NCI-H2196 treated with DMSO at 0.1 percent for 48 hours (cell line): ENCODE data around the gene TBL1X.

Experiments used
- DNase-seq: peaks from one replicate; lab custom pipeline; 2025; ENCODE audit not compliant: unreplicated experiment; lab: John Stamatoyannopoulos, UW

The TBL1X gene

DNA sequence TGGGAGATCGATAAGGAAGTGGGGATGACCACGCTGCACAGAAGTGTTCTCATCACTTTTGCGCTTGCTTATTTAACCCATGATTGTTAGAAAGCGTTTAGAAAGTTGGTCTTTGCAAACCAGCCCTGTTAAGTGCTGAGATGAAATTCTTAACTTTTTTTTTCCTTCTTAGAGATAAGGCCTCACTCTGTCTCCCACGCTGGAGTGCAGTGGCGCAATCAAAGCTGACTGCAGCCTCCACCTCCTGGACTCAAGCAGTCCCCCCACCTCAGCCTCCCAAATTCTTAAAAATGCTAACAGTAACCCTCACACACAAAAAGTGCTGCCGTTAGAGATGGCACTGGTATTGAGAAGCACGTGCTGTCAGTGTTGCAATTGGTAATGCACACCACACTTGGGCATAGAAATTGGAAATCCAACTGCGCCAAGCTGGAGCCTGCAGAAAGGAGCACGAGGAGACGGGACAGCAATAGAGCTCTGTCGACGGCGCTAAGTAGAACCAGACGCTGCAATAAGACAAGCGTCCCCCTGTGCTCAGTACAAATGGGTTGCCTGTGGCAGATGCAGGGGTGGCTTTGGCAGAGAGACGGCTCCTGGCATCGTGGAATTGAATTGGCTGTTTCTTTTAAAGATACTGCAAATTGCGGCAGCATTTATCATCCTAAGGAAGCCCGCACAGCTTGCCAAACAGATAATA lies 113.4 kb downstream of the TBL1X start:
- DNase-seq: no peak

DNA sequence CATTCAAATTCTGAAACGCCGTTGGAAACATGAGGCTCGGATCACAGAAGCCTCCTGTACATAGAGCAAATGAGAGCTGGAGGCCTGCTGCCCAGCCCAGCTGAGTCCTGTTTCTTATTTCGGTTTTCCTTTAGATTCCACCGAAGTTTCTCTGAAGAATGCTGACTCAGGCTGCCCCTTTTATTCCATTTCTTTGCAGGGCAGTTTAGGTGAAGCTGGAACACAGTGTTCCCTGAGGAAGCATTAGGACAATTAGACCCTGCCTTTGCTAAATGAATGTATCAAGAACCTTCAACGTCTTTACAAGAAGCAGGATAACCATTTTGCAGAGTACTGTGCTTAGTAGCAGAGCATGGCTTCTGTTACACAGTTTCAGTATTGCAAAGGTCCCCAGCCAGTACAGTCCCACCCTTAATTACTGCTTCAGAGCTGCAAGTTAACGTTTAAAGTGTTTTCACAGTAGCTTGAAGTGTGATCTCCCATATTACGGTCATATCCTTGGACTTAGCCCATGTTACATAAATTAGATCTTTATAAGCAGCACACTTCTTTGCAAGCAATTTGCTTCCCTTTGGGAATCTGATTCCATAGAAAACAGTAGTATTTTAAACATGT lies 117.0 kb downstream of the TBL1X start:
- DNase-seq: no peak

- DNase-seq: no peak
Observed at GRCh38 chrX:9582956-9583355, 118.1 kb downstream of the TBL1X start.

GRCh38 chrX:9586992-9587392 lies 122.1 kb downstream of the TBL1X start:
- DNase-seq: no peak

- DNase-seq: no peak
Observed at GRCh38 chrX:9587642-9588041, 122.8 kb downstream of the TBL1X start.

GRCh38 chrX:9591496-9591895 lies 126.6 kb downstream of the TBL1X start:
- DNase-seq: no peak

- no peak for DNase-seq
Observed at GRCh38 chrX:9593756-9594155, 128.9 kb downstream of the TBL1X start.

- DNase-seq: no peak
Observed at GRCh38 chrX:9595174-9595573, 130.3 kb downstream of the TBL1X start.

GRCh38 chrX:9596837-9597236 lies 132.0 kb downstream of the TBL1X start:
- no peak for DNase-seq

DNA sequence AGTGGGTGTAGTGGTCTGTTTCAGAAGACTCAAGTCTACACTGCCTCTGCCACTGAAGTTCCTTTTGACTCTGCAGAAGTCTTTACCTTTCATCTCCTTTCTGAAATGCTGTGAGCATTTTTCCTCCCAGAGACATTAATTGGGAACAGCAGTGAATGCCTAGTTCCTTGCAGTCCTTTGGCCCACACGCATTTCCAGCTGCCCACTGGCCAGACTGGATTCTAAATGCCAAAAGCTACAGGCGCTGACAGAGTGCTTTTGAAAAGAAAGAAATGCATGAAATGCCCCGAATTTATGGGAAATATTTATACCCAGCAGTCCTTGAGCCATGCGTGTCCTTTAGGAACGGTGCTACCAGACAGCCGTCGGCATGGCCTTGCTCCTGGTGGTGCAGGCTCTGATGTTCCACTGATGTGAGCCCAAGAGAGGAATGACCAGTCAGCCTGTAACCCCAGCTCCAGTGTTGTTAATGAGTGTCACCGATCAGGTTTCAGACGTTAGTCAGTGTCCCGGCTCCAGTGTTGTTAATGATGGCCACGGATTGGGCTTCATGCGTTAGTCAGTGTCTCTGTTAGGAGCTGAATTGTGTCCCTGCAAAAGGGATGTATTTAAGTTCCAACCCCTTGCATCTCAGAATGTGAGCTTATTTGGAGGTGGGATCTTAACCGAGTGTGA lies 132.6 kb downstream of the TBL1X start:
- DNase-seq: no peak

GRCh38 chrX:9598344-9598743 lies 133.5 kb downstream of the TBL1X start:
- no peak for DNase-seq

DNA sequence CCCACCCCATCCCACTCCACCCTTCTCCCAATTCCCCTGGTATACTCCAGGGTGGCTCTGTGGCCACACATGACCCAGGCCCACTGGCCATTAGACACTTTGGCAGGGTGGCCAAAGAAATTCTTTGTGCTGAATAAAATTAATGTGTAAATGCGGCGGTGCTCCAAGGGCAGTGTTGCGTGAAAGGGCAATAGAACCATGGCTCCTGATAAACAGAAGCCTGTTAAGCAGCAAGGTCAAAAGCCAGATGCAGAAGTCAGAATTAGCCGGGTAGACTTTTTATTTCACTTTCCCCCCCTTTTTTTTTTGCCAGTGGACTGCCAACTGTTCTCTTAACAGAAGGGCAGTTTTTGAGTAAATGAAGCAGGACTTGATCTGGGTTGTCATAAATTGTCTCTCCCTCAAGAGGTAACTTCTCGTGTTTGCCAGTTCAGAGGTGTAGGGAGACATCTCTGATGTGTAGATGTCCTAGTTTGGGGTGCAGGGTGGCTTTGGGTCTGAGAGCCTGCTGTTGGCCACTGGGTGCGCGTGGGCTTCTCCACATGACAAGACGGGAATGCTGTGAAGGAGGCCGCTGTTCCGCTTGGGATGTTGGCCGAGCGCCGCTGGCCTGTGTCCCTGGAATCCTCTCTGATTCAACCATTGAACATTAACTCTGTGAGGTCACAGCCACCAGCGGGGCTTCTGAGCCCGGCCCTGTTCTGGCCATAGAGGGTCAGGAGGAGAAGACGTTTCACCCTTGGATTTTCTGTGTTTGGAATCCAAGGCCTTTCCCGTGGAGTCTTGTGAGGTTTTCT lies 139.5 kb downstream of the TBL1X start:
- no peak for DNase-seq

DNA sequence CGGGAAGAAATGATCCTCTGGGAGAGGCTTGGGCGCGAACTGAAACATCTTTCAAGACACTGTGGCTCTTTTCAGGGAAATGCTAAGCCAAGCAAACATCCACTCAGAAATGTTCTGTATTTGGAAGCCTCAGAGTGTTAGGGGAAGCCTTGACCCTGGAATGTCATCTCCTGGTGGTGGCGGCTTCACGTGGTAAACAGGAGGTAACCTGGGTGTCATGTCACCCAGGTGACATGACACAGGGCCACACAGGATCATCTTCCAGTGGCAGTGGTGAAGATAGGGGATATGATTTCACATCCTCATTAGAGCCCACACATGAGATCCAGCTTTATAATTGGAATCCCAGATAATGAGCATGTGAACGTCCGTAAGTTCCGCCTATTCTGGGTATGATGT lies 140.0 kb downstream of the TBL1X start:
- DNase-seq: no peak

DNA sequence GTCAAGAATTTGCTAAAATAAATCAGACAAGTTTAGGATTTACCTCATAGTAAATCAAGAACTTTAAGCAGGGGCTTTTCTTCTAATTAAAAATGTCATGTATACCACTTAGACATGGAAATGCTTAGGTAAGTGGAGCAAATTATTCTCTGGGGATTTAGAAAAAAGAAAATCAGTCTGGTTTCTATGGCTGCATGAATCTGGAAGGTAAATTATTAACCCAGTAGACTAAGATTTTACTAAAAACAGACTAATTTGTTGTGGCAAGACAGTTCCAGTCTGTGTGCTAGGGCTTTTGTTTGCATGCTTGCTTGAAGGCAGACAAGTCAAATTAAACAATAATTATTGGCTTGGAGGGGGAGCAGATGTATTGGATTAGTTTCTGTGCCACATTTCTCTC lies 140.6 kb downstream of the TBL1X start:
- no peak for DNase-seq

- DNase-seq: no peak
Observed at GRCh38 chrX:9606971-9607370, 142.1 kb downstream of the TBL1X start.

DNA sequence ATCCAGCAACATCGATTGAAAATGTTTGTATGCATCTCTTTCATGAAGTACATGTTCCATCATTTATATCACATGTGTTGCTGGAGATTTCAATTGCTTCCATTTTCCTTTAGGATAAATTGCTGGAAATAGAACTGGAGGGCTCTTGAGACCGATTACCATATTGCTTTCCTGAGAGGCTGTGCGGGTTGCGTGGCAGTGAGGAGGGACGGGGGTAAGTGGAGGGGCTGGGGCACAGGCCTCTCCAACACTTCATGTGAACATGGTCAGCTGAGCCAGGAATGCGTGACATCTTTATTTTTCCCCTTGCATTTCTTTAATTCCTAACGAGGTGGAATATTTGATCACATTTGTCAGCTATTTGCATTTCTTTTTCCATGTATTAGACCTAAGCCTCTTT lies 144.6 kb downstream of the TBL1X start:
- no peak for DNase-seq

DNA sequence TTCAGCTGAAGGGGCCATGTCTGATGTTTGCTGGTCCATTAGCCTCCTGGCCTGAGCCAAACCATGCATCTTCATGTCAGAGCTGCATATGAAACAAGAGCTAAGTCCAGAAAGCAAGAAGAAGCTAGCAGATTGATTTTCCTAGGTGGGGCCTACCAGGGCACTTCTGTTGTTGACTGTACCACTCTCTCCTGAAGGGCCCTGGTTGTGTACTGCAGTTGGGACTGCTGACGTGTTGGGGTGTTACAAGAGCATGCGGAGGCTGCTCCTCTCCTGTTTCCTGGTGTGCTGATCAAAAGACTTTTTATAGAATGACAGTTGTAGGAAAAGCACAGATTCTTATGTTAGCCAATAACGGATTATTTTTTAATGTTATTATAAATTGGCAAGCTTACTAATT lies 145.1 kb downstream of the TBL1X start:
- no peak for DNase-seq

GRCh38 chrX:9610771-9611392 lies 146.0 kb downstream of the TBL1X start:
- no peak for DNase-seq

DNA sequence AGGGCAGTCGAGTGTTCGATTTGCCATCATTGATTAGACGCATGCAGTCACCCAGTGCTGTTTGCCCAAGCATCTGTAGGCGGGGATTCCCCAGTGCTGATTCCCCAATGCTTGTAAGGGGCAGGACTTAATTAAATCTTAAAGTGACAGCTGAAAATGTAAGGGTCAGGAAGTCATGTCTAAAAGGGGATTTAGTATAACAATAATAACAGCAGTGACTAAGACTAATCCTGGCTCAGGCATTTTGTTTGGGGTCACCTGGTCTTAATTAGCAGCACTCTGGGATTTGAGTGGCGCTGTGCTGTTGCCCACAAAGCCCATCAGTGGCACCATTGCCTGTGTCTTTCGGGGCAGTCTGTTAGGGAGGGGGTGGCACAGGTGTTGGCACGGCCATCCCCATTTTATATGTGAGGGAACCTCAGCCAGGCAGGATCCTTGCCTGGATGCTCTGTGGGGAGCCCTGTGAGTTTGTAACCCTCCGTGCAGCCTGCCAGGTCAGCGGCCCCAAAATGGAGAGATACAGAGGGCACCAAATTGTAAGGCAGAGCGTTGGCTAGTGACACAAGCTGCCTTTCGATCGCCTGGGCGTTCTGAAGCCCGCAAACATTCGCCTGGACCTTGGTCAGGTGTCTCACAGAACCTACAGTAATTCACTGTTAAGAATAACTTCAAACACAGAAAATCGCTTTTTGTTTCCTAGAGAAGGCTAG lies 146.7 kb downstream of the TBL1X start:
- no peak for DNase-seq

DNA sequence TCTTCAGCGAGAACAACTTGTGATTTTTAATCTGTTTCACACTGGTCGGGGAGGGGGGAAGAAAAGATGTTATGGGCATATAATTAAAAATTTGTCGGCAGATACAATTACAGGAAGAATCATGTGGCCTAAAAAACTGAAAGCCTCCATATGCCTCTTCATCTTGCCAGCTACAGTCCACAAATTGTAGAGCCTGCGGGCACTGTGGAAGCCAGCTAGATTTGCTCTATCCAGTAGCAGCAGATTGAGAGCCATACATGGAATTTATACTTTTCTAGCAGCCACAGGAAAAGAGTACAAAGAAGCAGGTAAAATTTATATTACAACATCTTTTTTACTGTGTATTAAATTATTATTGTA lies 147.3 kb downstream of the TBL1X start:
- DNase-seq: no peak

GRCh38 chrX:9614016-9614415 lies 149.2 kb downstream of the TBL1X start:
- no peak for DNase-seq
